ENCODE data around the gene PRLR.

DNA sequence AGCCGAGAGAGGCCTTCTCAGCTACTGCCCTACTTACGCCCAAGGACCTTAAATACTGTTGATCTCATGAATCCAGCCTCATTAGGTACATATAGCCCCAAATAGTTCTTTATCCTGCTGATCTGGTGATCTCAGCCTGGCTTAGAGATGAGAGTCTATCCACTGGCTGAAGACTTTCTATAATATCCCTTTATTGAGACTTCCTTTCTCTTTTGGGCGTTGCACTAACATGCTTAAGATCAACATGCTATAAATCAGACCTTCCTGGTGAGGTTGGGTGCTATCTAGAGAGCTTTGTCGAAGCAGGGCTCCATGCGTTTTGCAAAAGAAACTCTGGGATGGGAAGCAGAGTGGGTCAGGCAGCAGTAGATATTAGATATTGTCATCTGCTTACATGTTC, 138.6 kb downstream of the PRLR start:
- TF ChIP-seq, protein P1, sequence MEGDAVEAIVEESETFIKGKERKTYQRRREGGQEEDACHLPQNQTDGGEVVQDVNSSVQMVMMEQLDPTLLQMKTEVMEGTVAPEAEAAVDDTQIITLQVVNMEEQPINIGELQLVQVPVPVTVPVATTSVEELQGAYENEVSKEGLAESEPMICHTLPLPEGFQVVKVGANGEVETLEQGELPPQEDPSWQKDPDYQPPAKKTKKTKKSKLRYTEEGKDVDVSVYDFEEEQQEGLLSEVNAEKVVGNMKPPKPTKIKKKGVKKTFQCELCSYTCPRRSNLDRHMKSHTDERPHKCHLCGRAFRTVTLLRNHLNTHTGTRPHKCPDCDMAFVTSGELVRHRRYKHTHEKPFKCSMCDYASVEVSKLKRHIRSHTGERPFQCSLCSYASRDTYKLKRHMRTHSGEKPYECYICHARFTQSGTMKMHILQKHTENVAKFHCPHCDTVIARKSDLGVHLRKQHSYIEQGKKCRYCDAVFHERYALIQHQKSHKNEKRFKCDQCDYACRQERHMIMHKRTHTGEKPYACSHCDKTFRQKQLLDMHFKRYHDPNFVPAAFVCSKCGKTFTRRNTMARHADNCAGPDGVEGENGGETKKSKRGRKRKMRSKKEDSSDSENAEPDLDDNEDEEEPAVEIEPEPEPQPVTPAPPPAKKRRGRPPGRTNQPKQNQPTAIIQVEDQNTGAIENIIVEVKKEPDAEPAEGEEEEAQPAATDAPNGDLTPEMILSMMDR (IDR thresholded peaks at IDR 0.05), result no peak
- TF ChIP-seq ZFX (IDR thresholded peaks at IDR 0.05; ENCODE audit: borderline replicate concordance), result no peak

Measured in 22Rv1 (cell line).